Measurements from ENCODE around the gene LRRC51. TPM values are rescaled to one million over a fixed set of nuclear protein-coding genes. Genes with fewer than 3 reads are reported as not detected.
A peak's percentile ranks its signal among the peaks of the same experiment; 100 is the strongest.
"Not testable (repeated sequence)": the region's sequence is repeated elsewhere in the genome, so short reads cannot be mapped to it uniquely, and the experiment has no call there.

LRRC51 gene
- total and polyA plus RNA-seq, 8 donors = 6.7 to 29.7 (median 21.2) TPM

GRCh38 chr11:72141066-72141465 lies 60.4 kb downstream of the LRRC51 start:
- intact Hi-C loops (cut with DNase I) = no loop called here
- Histone ChIP-seq H3K36me3 (no peaks in the 10 kb centered on the region), H3K4me1 (peaks cover 0 to 26% of the 10 kb centered on the region in 2 donors), H3K9me3 (no peaks in the 10 kb centered on the region), H3K4me3 (no peak overlapping the region), H3K27ac (peak overlapping the region in 1 of 2 donors; percentile 57), H3K27me3 (no peaks in the 10 kb centered on the region)
- DNase-seq (no peak), ATAC-seq (no peak)
- TF ChIP-seq CTCF (IDR thresholded peaks at IDR 0.05) = no peak

GRCh38 chr11:72142086-72142485 lies 61.4 kb downstream of the LRRC51 start:
- H3K4me3 ChIP-seq; H3K27ac ChIP-seq; intact Hi-C loops (cut with DNase I); H3K27me3 ChIP-seq; H3K9me3 ChIP-seq; DNase-seq; H3K36me3 ChIP-seq; ATAC-seq: not testable (repeated sequence)
- peaks cover 0 to 22% of the 10 kb centered on the region in 2 donors for H3K4me1 ChIP-seq

- H3K27me3 ChIP-seq; H3K9me3 ChIP-seq; H3K36me3 ChIP-seq; DNase-seq; ATAC-seq; H3K27ac ChIP-seq; H3K4me3 ChIP-seq; intact Hi-C loops (cut with DNase I): not testable (repeated sequence)
- H3K4me1 ChIP-seq = peaks cover 0 to 18% of the 10 kb centered on the region in 2 donors
Measured at GRCh38 chr11:72142543-72142942, 61.9 kb downstream of the LRRC51 start.

GRCh38 chr11:72144807-72145565 lies 64.3 kb downstream of the LRRC51 start:
- DNase-seq (no peak), ATAC-seq (no peak)
- TF ChIP-seq CTCF (IDR thresholded peaks at IDR 0.05) = no peak
- no peak overlapping the region for H3K27ac ChIP-seq
- H3K27me3 ChIP-seq = no peaks in the 10 kb centered on the region
- H3K36me3 ChIP-seq = no peaks in the 10 kb centered on the region
- peaks cover 0 to 11% of the 10 kb centered on the region in 2 donors for H3K4me1 ChIP-seq
- no peaks in the 10 kb centered on the region for H3K9me3 ChIP-seq
- intact Hi-C loops (cut with DNase I) = no loop called here
- H3K4me3 ChIP-seq = no peak overlapping the region

Small RNAs within 50 kb of the gene (microRNA-seq; reads per million reads assigned to microRNA genes)
- gene MIR3165 = 0.17 to 0.27 reads per million in 2 donors

Other genes with a start within 250 kb of the LRRC51 start
- gene DEFB108B, start 247.7 kb upstream of the LRRC51 start, total RNA-seq = not detected
- not detected for gene DEFB108B, start 247.7 kb upstream of the LRRC51 start, polyA plus RNA-seq (ENCODE audit: insufficient read length in 6 of 6)
- not detected for gene DEFB131B, start 202.4 kb upstream of the LRRC51 start, total RNA-seq
- gene DEFB131B, start 202.4 kb upstream of the LRRC51 start, polyA plus RNA-seq (ENCODE audit: insufficient read length in 6 of 6) = 1 to 10 TPM in 4 of 6 donors, under 1 TPM in 1, not detected in 1; 0.93 to 2.8 (median 2.4) TPM
- 1 to 10 TPM; 5.6 to 7.7 TPM for gene XNDC1N, start 152.3 kb upstream of the LRRC51 start, total RNA-seq
- gene XNDC1N, start 152.3 kb upstream of the LRRC51 start, polyA plus RNA-seq (ENCODE audit: insufficient read length in 6 of 6) = 1 to 10 TPM; 6.5 to 9.9 (median 8.8) TPM
- 10 to 100 TPM; 30.3 to 31.4 TPM for gene RNF121, start 151.8 kb upstream of the LRRC51 start, total RNA-seq
- 10 to 100 TPM; 31.6 to 40.6 (median 34.5) TPM for gene RNF121, start 151.8 kb upstream of the LRRC51 start, polyA plus RNA-seq (ENCODE audit: insufficient read length in 6 of 6)
- gene IL18BP, start 81.9 kb upstream of the LRRC51 start, total RNA-seq = 10 to 100 TPM; 15.2 to 20.1 TPM
- gene IL18BP, start 81.9 kb upstream of the LRRC51 start, polyA plus RNA-seq (ENCODE audit: insufficient read length in 6 of 6) = 10 to 100 TPM in 4 of 6 donors, 1 to 10 TPM in 2; 8.9 to 16.6 (median 10.5) TPM
- 100 to 1,000 TPM; 144 to 174 TPM for gene NUMA1, start 308 bp upstream of the LRRC51 start, total RNA-seq
- 100 to 1,000 TPM; 319 to 365 (median 349) TPM for gene NUMA1, start 308 bp upstream of the LRRC51 start, polyA plus RNA-seq (ENCODE audit: insufficient read length in 6 of 6)
- 100 to 1,000 TPM; 101 to 118 TPM for gene LAMTOR1, start 22.4 kb downstream of the LRRC51 start, total RNA-seq
- gene LAMTOR1, start 22.4 kb downstream of the LRRC51 start, polyA plus RNA-seq (ENCODE audit: insufficient read length in 6 of 6) = 100 to 1,000 TPM in 5 of 6 donors, 10 to 100 TPM in 1; 92.5 to 116 (median 112) TPM
- not detected for gene TOMT, start 25.1 kb downstream of the LRRC51 start, total RNA-seq
- gene TOMT, start 25.1 kb downstream of the LRRC51 start, polyA plus RNA-seq (ENCODE audit: insufficient read length in 6 of 6) = not detected
- gene ANAPC15, start 31.8 kb downstream of the LRRC51 start, total RNA-seq = 10 to 100 TPM; 27.1 to 29.3 TPM
- gene ANAPC15, start 31.8 kb downstream of the LRRC51 start, polyA plus RNA-seq (ENCODE audit: insufficient read length in 6 of 6) = 10 to 100 TPM; 38.6 to 52.6 (median 41.7) TPM
- gene FOLR3, start 54.9 kb downstream of the LRRC51 start, total RNA-seq = 10 to 100 TPM in 1 of 2 donors, under 1 TPM in 1; 0.32 to 15.6 TPM
- 1 to 10 TPM; 1.1 to 3.2 (median 2.0) TPM for gene FOLR3, start 54.9 kb downstream of the LRRC51 start, polyA plus RNA-seq (ENCODE audit: insufficient read length in 6 of 6)
- 100 to 1,000 TPM in 1 of 2 donors, 10 to 100 TPM in 1; 80.8 to 409 TPM for gene FOLR1, start 111.3 kb downstream of the LRRC51 start, total RNA-seq
- gene FOLR1, start 111.3 kb downstream of the LRRC51 start, polyA plus RNA-seq (ENCODE audit: insufficient read length in 6 of 6) = 10 to 100 TPM; 53.5 to 88.6 (median 64.4) TPM
- gene FOLR2, start 135.9 kb downstream of the LRRC51 start, total RNA-seq = 10 to 100 TPM; 20.9 to 50.2 TPM
- gene FOLR2, start 135.9 kb downstream of the LRRC51 start, polyA plus RNA-seq (ENCODE audit: insufficient read length in 6 of 6) = 10 to 100 TPM; 14.5 to 20.4 (median 17.3) TPM
- 100 to 1,000 TPM; 159 to 201 TPM for gene INPPL1, start 143.9 kb downstream of the LRRC51 start, total RNA-seq
- 100 to 1,000 TPM; 140 to 218 (median 165) TPM for gene INPPL1, start 143.9 kb downstream of the LRRC51 start, polyA plus RNA-seq (ENCODE audit: insufficient read length in 6 of 6)
- not detected for gene PHOX2A, start 163.3 kb downstream of the LRRC51 start, total RNA-seq
- gene PHOX2A, start 163.3 kb downstream of the LRRC51 start, polyA plus RNA-seq (ENCODE audit: insufficient read length in 6 of 6) = not detected